CD14-positive monocyte (primary cell): ENCODE measurements around the gene NPEPL1. TPM values are rescaled to one million over a fixed set of nuclear protein-coding genes. Genes with fewer than 3 reads are reported as not detected.

Experiments
- DNase-seq, 3 donors: peaks; one replicate each; pipeline ENCODE4 v3.0.0-alpha.2; 2011 to 2022
- H2AFZ ChIP-seq: 2 replicates; pipeline ENCODE4 v1.6.0; 2012; ENCODE audit warnings: mild to moderate bottlenecking, low read depth, low read length, inconsistent platforms; ENCODE audit not compliant: insufficient read depth, poor library complexity, severe bottlenecking
- H3K27ac ChIP-seq, 2 donors: 1 replicate in 1 of 2; 2 replicates in 1 of 2; pipeline ENCODE4 v1.5.1; 2012 to 2013; ENCODE audit warnings: low read length in 2 of 2, control low read depth in 1 of 2, inconsistent platforms in 1 of 2, low read depth in 1 of 2, mild to moderate bottlenecking in 1 of 2
- H3K27me3 ChIP-seq, 2 donors: one replicate each; pipeline versions ENCODE4 v1.6.0 to v1.6.1; 2011 to 2013; ENCODE audit warnings: low read length in 2 of 2; ENCODE audit not compliant: control insufficient read depth in 2 of 2, insufficient read depth in 2 of 2
- H3K36me3 ChIP-seq, 2 donors: replicated peaks in 1 of 2; 1 replicate in 1 of 2; 2 replicates in 1 of 2; pipeline versions ENCODE4 v1.5.1 to v1.6.1; 2012 to 2013; ENCODE audit warnings: low read length in 2 of 2, control low read depth in 1 of 2, inconsistent platforms in 1 of 2, mild to moderate bottlenecking in 1 of 2; ENCODE audit not compliant: insufficient read depth in 2 of 2, control insufficient read depth in 1 of 2
- H3K4me1 ChIP-seq, 2 donors: 1 replicate in 1 of 2; 2 replicates in 1 of 2; pipeline versions ENCODE4 v1.5.1 to v1.6.1; 2012 to 2013; ENCODE audit warnings: low read length in 2 of 2, control low read depth in 1 of 2, inconsistent platforms in 1 of 2, mild to moderate bottlenecking in 1 of 2, moderate library complexity in 1 of 2; ENCODE audit not compliant: insufficient read depth in 2 of 2, control insufficient read depth in 1 of 2
- H3K4me2 ChIP-seq: replicated peaks from 2 replicates; pipeline ENCODE3; 2012; ENCODE audit warnings: low read length, moderate library complexity, mild to moderate bottlenecking; ENCODE audit not compliant: poor library complexity, severe bottlenecking; ENCODE audit errors: extremely low read depth
- H3K4me3 ChIP-seq, 3 experiments: fragments of 200-600 bp in 1 of 3; sonication (generic) in 1 of 3; replicated peaks in 1 of 3; 1 replicate in 2 of 3; 2 replicates in 1 of 3; pipeline ENCODE4 v1.5.1; 2011 to 2013; ENCODE audit warnings: low read length in 3 of 3, mild to moderate bottlenecking in 3 of 3, control low read depth in 2 of 3, low read depth in 2 of 3, inconsistent platforms in 1 of 3, moderate library complexity in 1 of 3
- H3K79me2 ChIP-seq: 2 replicates; pipeline ENCODE4 v1.6.0; 2012; ENCODE audit warnings: mild to moderate bottlenecking, control low read depth, inconsistent platforms, low read length, moderate library complexity; ENCODE audit not compliant: insufficient read depth
- H3K9ac ChIP-seq: 2 replicates; pipeline ENCODE4 v1.6.0; 2017; ENCODE audit warnings: low read length, mild to moderate bottlenecking; ENCODE audit not compliant: insufficient read depth, poor library complexity, severe bottlenecking
- H3K9me3 ChIP-seq, 2 donors: replicated peaks in 1 of 2; 1 replicate in 1 of 2; 2 replicates in 1 of 2; pipeline versions ENCODE4 v1.5.1 to v1.6.1; 2012 to 2013; ENCODE audit warnings: low read length in 2 of 2, control low read depth in 1 of 2; ENCODE audit not compliant: control insufficient read depth in 1 of 2, insufficient read depth in 1 of 2
- H4K20me1 ChIP-seq: 2 replicates; pipeline ENCODE4 v1.6.0; 2012; ENCODE audit warnings: mild to moderate bottlenecking, low read length, control low read depth, moderate library complexity; ENCODE audit not compliant: insufficient read depth
- H3K27ac Mint-ChIP-seq, 7 donors: one replicate each; pipeline ENCODE4 v1.8.0; 2020; ENCODE audit warnings: mild to moderate bottlenecking in 7 of 7, mixed read lengths in 7 of 7, moderate library complexity in 6 of 7, inconsistent platforms in 2 of 7
- H3K27me3 Mint-ChIP-seq, 3 donors: one replicate each; pipeline ENCODE4 v1.8.0; 2021 to 2022; ENCODE audit warnings: low read depth in 3 of 3, mild to moderate bottlenecking in 3 of 3, mixed read lengths in 3 of 3, moderate library complexity in 3 of 3, inconsistent platforms in 1 of 3
- H3K36me3 Mint-ChIP-seq, 2 donors: one replicate each; pipeline ENCODE4 v1.8.0; 2020; ENCODE audit warnings: mixed read lengths in 2 of 2, inconsistent platforms in 1 of 2, mild to moderate bottlenecking in 1 of 2
- H3K4me1 Mint-ChIP-seq: one replicate; pipeline ENCODE4 v1.8.0; 2020; ENCODE audit warnings: mild to moderate bottlenecking, mixed read lengths
- H3K4me3 Mint-ChIP-seq, 2 donors: one replicate each; pipeline ENCODE4 v1.8.0; 2020; ENCODE audit warnings: mild to moderate bottlenecking in 2 of 2, mixed read lengths in 2 of 2, moderate library complexity in 1 of 2
- H3K9me3 Mint-ChIP-seq, 7 donors: one replicate each; pipeline ENCODE4 v1.8.0; 2020 to 2022; ENCODE audit warnings: mixed read lengths in 7 of 7, mild to moderate bottlenecking in 6 of 7, moderate library complexity in 6 of 7, inconsistent platforms in 2 of 7
- WGBS: methylation state at CpG from one replicate; pipeline ENCODE4 v1.1.5; 2013; ENCODE audit warnings: missing lambda C conversion rate; ENCODE audit not compliant: insufficient coverage; 5-methylcytosine and 5-hydroxymethylcytosine counted together
- intact Hi-C, 2 donors: fragments of 100-400 bp; cut with micrococcal nuclease; formaldehyde crosslinking; loops; one replicate each; pipeline versions ENCODE4 v1.15.0 to v1.15.1; 2023
- polyA plus RNA-seq, 3 donors: library from polyadenylated mRNA; depleted of rRNA in 1 of 3; unstranded in 2 of 3; stranded (reverse) in 1 of 3; fragments of 300-500 nt in 2 of 3; fragments of >200 nt in 1 of 3; fragmentation: Illumina TruSeq in 2 of 3; gene quantifications; 1 replicate in 2 of 3; 2 replicates in 1 of 3; pipeline ENCODE4 v1.2.3, GENCODE V29; 2012 to 2021
- TF ChIP-seq, protein P1 (sequence below): fragments of 200-600 bp; IDR thresholded peaks from one replicate; pipeline ENCODE4 v1.8.0; 2022; ENCODE audit warnings: antibody characterized with exemption, mild to moderate bottlenecking

Gene NPEPL1
- polyA plus RNA-seq, 3 donors: 37.6 to 109 (median 39.6) TPM

GRCh38 chr20:58666702-58667101, 25.9 kb upstream of the NPEPL1 start:
- Histone ChIP-seq H2AFZ (no peak overlapping the region), H3K27me3 (no peaks in the 10 kb centered on the region), H4K20me1 (peaks cover 86% of the 10 kb centered on the region), H3K4me2 (no peak overlapping the region), H3K27ac (peak overlapping the region in 1 of 2 donors; percentile 24), H3K36me3 (peaks cover 65 to 93% of the 10 kb centered on the region in 2 donors), H3K9ac (no peak overlapping the region), H3K9me3 (no peaks in the 10 kb centered on the region), H3K4me3 (no peak overlapping the region), H3K4me1 (no peaks in the 10 kb centered on the region), H3K79me2 (peaks cover 58% of the 10 kb centered on the region)
- TF ChIP-seq, protein P1, sequence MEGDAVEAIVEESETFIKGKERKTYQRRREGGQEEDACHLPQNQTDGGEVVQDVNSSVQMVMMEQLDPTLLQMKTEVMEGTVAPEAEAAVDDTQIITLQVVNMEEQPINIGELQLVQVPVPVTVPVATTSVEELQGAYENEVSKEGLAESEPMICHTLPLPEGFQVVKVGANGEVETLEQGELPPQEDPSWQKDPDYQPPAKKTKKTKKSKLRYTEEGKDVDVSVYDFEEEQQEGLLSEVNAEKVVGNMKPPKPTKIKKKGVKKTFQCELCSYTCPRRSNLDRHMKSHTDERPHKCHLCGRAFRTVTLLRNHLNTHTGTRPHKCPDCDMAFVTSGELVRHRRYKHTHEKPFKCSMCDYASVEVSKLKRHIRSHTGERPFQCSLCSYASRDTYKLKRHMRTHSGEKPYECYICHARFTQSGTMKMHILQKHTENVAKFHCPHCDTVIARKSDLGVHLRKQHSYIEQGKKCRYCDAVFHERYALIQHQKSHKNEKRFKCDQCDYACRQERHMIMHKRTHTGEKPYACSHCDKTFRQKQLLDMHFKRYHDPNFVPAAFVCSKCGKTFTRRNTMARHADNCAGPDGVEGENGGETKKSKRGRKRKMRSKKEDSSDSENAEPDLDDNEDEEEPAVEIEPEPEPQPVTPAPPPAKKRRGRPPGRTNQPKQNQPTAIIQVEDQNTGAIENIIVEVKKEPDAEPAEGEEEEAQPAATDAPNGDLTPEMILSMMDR: no peak
- peaks cover 0 to 1% (median 0%) of the 10 kb centered on the region in 3 donors for H3K27me3 Mint-ChIP-seq
- H3K27ac Mint-ChIP-seq: peak overlapping the region in 2 of 7 donors; percentile 13 to 39
- peaks cover 56 to 72% of the 10 kb centered on the region in 2 donors for H3K36me3 Mint-ChIP-seq
- intact Hi-C loops: no loop called here
- WGBS: no CpG with 5 or more reads among the region's 7 CpGs
- H3K4me1 Mint-ChIP-seq: peaks cover 10% of the 10 kb centered on the region
- DNase-seq: no peak
- no peak overlapping the region for H3K4me3 Mint-ChIP-seq
- no peaks in the 10 kb centered on the region for H3K9me3 Mint-ChIP-seq

DNA sequence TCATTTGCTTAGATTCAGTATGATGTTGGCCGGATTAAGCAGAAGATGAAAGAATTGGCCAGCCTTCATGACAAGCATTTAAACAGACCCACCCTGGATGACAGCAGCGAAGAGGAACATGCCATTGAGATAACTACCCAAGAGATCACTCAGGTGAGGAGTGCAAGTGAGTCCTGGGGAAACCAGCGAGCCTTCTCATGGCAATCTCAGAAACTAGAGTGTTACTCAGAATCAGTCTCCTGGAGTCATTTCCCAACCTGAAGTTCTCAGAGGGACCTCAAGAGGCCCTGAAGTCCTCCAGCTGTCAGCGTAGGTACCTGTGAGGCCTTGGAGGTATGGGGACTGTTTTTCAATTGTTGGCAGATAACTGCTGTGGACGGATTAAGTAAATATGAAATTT, 24.6 kb upstream of the NPEPL1 start:
- Histone ChIP-seq H3K79me2 (peaks cover 45% of the 10 kb centered on the region), H4K20me1 (peaks cover 73% of the 10 kb centered on the region), H2AFZ (no peak overlapping the region), H3K4me3 (no peak overlapping the region), H3K9ac (no peak overlapping the region), H3K4me2 (no peak overlapping the region), H3K9me3 (no peaks in the 10 kb centered on the region), H3K4me1 (no peaks in the 10 kb centered on the region), H3K27ac (no peak overlapping the region), H3K36me3 (peaks cover 67 to 93% of the 10 kb centered on the region in 2 donors), H3K27me3 (no peaks in the 10 kb centered on the region)
- no peak for DNase-seq
- TF ChIP-seq, protein P1: no peak
- intact Hi-C loops: no loop called here
- H3K4me1 Mint-ChIP-seq: peaks cover 10% of the 10 kb centered on the region
- H3K9me3 Mint-ChIP-seq: no peaks in the 10 kb centered on the region
- H3K36me3 Mint-ChIP-seq: peaks cover 57 to 72% of the 10 kb centered on the region in 2 donors
- H3K27ac Mint-ChIP-seq: peak overlapping the region in 1 of 7 donors; percentile 39
- 100% methylated on average over 1 of the region's 5 CpGs for WGBS
- peaks cover 0 to 1% (median 0%) of the 10 kb centered on the region in 3 donors for H3K27me3 Mint-ChIP-seq
- H3K4me3 Mint-ChIP-seq: no peak overlapping the region
